Endothelial cell of umbilical vein (primary cell): Measurements from ENCODE around the gene CDKL4. TPM values are rescaled to one million over a fixed set of nuclear protein-coding genes. Genes with fewer than 3 reads are reported as not detected.

ENCODE experiments used
- BruUV-seq: library from RNA; stranded (reverse); fragments of 400-500 nt; replicated peaks from 2 replicates; lab custom pipeline; 2021; lab: Mats Ljungman, UMichigan
- CTCF ChIA-PET: fragments of 300-600, 350-600 bp; sonication (Branson Sonifier 250); formaldehyde crosslinking; loops from one replicate; lab custom pipeline; 2021; ENCODE audit warnings: antibody characterized with exemption, inconsistent platforms; lab: Charles Lee
- POLR2A ChIA-PET: fragments of 300-600, 350-600 bp; sonication (Branson Sonifier 250); formaldehyde crosslinking; loops from one replicate; lab custom pipeline; 2021; ENCODE audit warnings: antibody characterized with exemption, inconsistent platforms; lab: Charles Lee
- DNase-seq: peaks from one replicate; pipeline ENCODE4 v3.0.0-alpha.2; 2011; ENCODE audit warnings: low read depth, low spot score
- FAIRE-seq: peaks from 2 replicates; lab custom pipeline; 2011; peaks lifted over from hg19 to GRCh38; lab: Jason Lieb, UNC
- H2AFZ ChIP-seq: 2 replicates; pipeline ENCODE4 v1.6.0; 2012; ENCODE audit warnings: low read depth, low read length, control low read depth, inconsistent platforms
- H3K27ac ChIP-seq: 2 replicates; pipeline ENCODE4 v1.5.1; 2011; ENCODE audit warnings: low read depth, mild to moderate bottlenecking, control low read depth, low read length, moderate library complexity; ENCODE audit not compliant: insufficient read depth
- H3K27me3 ChIP-seq, 2 experiments: 2 replicates each; pipeline versions ENCODE4 v1.6.0 to v1.6.1; 2011; ENCODE audit warnings: low read length in 2 of 2, mixed read lengths in 1 of 2; ENCODE audit not compliant: control insufficient read depth in 2 of 2, insufficient read depth in 2 of 2
- H3K36me3 ChIP-seq, 2 experiments: 2 replicates in 1 of 2; 3 replicates in 1 of 2; pipeline ENCODE4 v1.5.1; 2011; ENCODE audit warnings: low read length in 2 of 2, mild to moderate bottlenecking in 1 of 2, moderate library complexity in 1 of 2; ENCODE audit not compliant: control insufficient read depth in 2 of 2, insufficient read depth in 2 of 2; ENCODE audit errors: extremely low read depth in 1 of 2
- H3K4me1 ChIP-seq: 3 replicates; pipeline ENCODE4 v1.5.1; 2011; ENCODE audit warnings: mild to moderate bottlenecking, low read length; ENCODE audit not compliant: control insufficient read depth, insufficient read depth; ENCODE audit errors: extremely low read depth
- H3K4me2 ChIP-seq: 2 replicates; pipeline ENCODE4 v1.6.1; 2011; ENCODE audit warnings: low read length, control low read depth, mixed read lengths; ENCODE audit not compliant: insufficient read depth
- H3K4me3 ChIP-seq, 3 experiments: fragments of 200-600 bp in 1 of 3; sonication (generic), shearing (Covaris generic) in 1 of 3; replicated peaks in 1 of 3; 2 replicates each; pipeline ENCODE4 v1.5.1; 2011 to 2016; ENCODE audit warnings: control low read depth in 3 of 3, low read length in 3 of 3, mild to moderate bottlenecking in 2 of 3, inconsistent platforms in 1 of 3, low read depth in 1 of 3, moderate library complexity in 1 of 3; ENCODE audit not compliant: insufficient read depth in 1 of 3
- H3K79me2 ChIP-seq: 2 replicates; pipeline ENCODE4 v1.6.0; 2012; ENCODE audit warnings: low read length, inconsistent platforms; ENCODE audit not compliant: control insufficient read depth, insufficient read depth
- H3K9ac ChIP-seq: replicated peaks from 2 replicates; pipeline ENCODE3; 2011; ENCODE audit warnings: low read length, control low read depth; ENCODE audit not compliant: insufficient read depth; ENCODE audit errors: extremely low read depth
- H3K9me1 ChIP-seq: replicated peaks from 3 replicates; pipeline ENCODE4 v1.6.0; 2011; ENCODE audit warnings: mild to moderate bottlenecking, low read length; ENCODE audit not compliant: control insufficient read depth, insufficient read depth; ENCODE audit errors: extremely low read depth
- H3K9me3 ChIP-seq: replicated peaks from 2 replicates; pipeline ENCODE4 v1.5.1; 2012; ENCODE audit warnings: low read length, inconsistent platforms; ENCODE audit not compliant: control insufficient read depth, insufficient read depth
- H4K20me1 ChIP-seq: replicated peaks from 2 replicates; pipeline ENCODE3; 2011; ENCODE audit warnings: mild to moderate bottlenecking, low read length; ENCODE audit not compliant: control insufficient read depth, insufficient read depth; ENCODE audit errors: extremely low read depth
- EZH2 ChIP-seq: IDR thresholded peaks from 2 replicates; pipeline ENCODE4 v1.6.1; 2012; ENCODE audit warnings: borderline replicate concordance, low read depth, mild to moderate bottlenecking, moderate library complexity, low read length, inconsistent platforms; ENCODE audit not compliant: severe bottlenecking
- FOS ChIP-seq: IDR thresholded peaks from 2 replicates; pipeline ENCODE4 v1.6.1; 2011; ENCODE audit warnings: mild to moderate bottlenecking, low read length, moderate library complexity, borderline replicate concordance; ENCODE audit not compliant: insufficient read depth
- GATA2 ChIP-seq: IDR thresholded peaks from 2 replicates; pipeline ENCODE4 v1.7.0; 2011; ENCODE audit warnings: low read depth, mild to moderate bottlenecking, moderate library complexity, mixed read lengths, low read length; ENCODE audit not compliant: insufficient read length, insufficient read depth
- JUN ChIP-seq: IDR thresholded peaks from 2 replicates; pipeline ENCODE4 v1.6.1; 2011; ENCODE audit warnings: borderline replicate concordance, low read depth; ENCODE audit not compliant: insufficient read length, insufficient read depth
- MAX ChIP-seq: IDR thresholded peaks from 2 replicates; pipeline ENCODE4 v1.6.1; 2011; ENCODE audit not compliant: insufficient read depth, insufficient read length
- MYC ChIP-seq: IDR thresholded peaks from one replicate; pipeline ENCODE4 v1.6.1; 2011; ENCODE audit warnings: mild to moderate bottlenecking, low read depth, low read length
- POLR2A ChIP-seq: IDR thresholded peaks from 2 replicates; pipeline ENCODE4 v1.6.1; 2012; ENCODE audit warnings: low read depth, mild to moderate bottlenecking, control low read depth, low read length
- POLR2AphosphoS5 ChIP-seq: IDR thresholded peaks from 2 replicates; pipeline ENCODE4 v1.6.1; 2012; ENCODE audit warnings: low read depth, mild to moderate bottlenecking, control low read depth, low read length, moderate library complexity; ENCODE audit not compliant: insufficient read depth
- dilution Hi-C: fragments of 300-500 bp; cut with MboI; formaldehyde crosslinking; loops from one replicate; pipeline ENCODE4 v1.15.0; 2019; ENCODE audit warnings: low sequenced_read_pairs; ENCODE audit not compliant: extremely low pct_ligation_motif_present
- intact Hi-C: fragments of 100-400 bp; cut with micrococcal nuclease; formaldehyde crosslinking; loops from one replicate; pipeline ENCODE4 v1.10.0; 2022
- polyA plus RNA-seq, 4 experiments: library from polyadenylated mRNA; depleted of rRNA in 3 of 4; stranded (reverse) in 3 of 4; unstranded in 1 of 4; fragments of >200 nt; gene quantifications; 2 replicates each; pipeline versions ENCODE4 v1.2.1 to v1.2.3, GENCODE V29; 2011 to 2012; ENCODE audit warnings: missing spikeins in 1 of 4
- total RNA-seq: library from RNA; stranded (reverse); gene quantifications from 2 replicates; pipeline ENCODE4 v1.2.3, GENCODE V29; 2021
- TF ChIP-seq, protein P1 (sequence below), 2 donors: IDR thresholded peaks; 1 replicate in 1 of 2; 2 replicates in 1 of 2; pipeline ENCODE4 v1.5.1; 2011; ENCODE audit warnings: low read length in 2 of 2, mild to moderate bottlenecking in 2 of 2, moderate library complexity in 2 of 2, control low read depth in 1 of 2, inconsistent platforms in 1 of 2, low read depth in 1 of 2; ENCODE audit not compliant: insufficient read depth in 1 of 2; ENCODE audit errors: extremely low read depth in 1 of 2

The CDKL4 gene
- total and polyA plus RNA-seq, 2 donors (not counting 3 experiments of a cell fraction or from before 2014, with no cell fraction given): 0.17 to 0.75 TPM

DNA sequence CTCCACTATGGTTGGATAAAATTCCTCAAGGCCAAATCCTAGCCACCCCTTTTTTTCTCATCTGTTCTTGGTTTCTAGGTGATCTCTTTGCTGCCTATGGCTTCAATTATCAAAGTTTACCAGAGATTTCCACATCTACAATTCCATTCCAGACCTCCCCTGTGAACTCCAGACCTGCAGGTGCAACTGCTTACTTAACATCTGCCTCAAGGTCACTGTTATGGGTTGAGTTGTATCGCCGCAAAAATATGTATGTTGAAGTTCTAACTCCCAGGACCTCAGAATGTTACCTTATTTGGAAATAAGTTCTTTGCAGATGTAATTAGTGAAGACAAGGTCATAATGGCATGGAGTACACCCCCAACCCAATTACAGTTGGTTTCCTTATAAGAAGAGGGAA lies 62.5 kb downstream of the CDKL4 start:
- H2AFZ ChIP-seq: no peak overlapping the region
- intact Hi-C loops: no loop called here
- no peak overlapping the region for H3K4me2 ChIP-seq
- H4K20me1 ChIP-seq: no peaks in the 10 kb centered on the region
- ChIA-PET CTCF (no interaction called here), POLR2A (no interaction called here)
- H3K36me3 ChIP-seq: no peaks in the 10 kb centered on the region
- H3K27me3 ChIP-seq: no peaks in the 10 kb centered on the region
- FAIRE-seq (no peak), DNase-seq (no peak)
- H3K79me2 ChIP-seq: no peaks in the 10 kb centered on the region
- no peaks in the 10 kb centered on the region for H3K4me1 ChIP-seq
- no peaks in the 10 kb centered on the region for H3K9me1 ChIP-seq
- no TSS peak for BruUV-seq
- H3K4me3 ChIP-seq: no peak overlapping the region
- no peak overlapping the region for H3K9ac ChIP-seq
- dilution Hi-C loops: no loop called here
- H3K9me3 ChIP-seq: no peaks in the 10 kb centered on the region
- TF ChIP-seq, protein P1, sequence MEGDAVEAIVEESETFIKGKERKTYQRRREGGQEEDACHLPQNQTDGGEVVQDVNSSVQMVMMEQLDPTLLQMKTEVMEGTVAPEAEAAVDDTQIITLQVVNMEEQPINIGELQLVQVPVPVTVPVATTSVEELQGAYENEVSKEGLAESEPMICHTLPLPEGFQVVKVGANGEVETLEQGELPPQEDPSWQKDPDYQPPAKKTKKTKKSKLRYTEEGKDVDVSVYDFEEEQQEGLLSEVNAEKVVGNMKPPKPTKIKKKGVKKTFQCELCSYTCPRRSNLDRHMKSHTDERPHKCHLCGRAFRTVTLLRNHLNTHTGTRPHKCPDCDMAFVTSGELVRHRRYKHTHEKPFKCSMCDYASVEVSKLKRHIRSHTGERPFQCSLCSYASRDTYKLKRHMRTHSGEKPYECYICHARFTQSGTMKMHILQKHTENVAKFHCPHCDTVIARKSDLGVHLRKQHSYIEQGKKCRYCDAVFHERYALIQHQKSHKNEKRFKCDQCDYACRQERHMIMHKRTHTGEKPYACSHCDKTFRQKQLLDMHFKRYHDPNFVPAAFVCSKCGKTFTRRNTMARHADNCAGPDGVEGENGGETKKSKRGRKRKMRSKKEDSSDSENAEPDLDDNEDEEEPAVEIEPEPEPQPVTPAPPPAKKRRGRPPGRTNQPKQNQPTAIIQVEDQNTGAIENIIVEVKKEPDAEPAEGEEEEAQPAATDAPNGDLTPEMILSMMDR (IDR thresholded peaks at IDR 0.05; ENCODE audit: extremely low read depth in 1 of 2, insufficient read depth in 1 of 2, low read depth in 1 of 2, low read length in 2 of 2): no peak
- TF ChIP-seq GATA2 (no peak), MYC (no peak), EZH2 (no peak), JUN (no peak), POLR2AphosphoS5 (no peak), POLR2A (no peak), MAX (no peak), FOS (no peak)
- H3K27ac ChIP-seq: no peak overlapping the region
